GM12874 (cell line): ENCODE results near the gene COL4A2.

Experiments
- CTCF ChIP-seq: IDR thresholded peaks from 2 replicates; pipeline ENCODE4 v1.5.1; 2011; ENCODE audit warnings: low read depth, mild to moderate bottlenecking, control low read depth, low read length, moderate library complexity; ENCODE audit not compliant: insufficient read depth

Gene COL4A2

GRCh38 chr13:110405597-110406450 is 98.7 kb downstream of the COL4A2 start:
- TF ChIP-seq CTCF, result no peak

DNA sequence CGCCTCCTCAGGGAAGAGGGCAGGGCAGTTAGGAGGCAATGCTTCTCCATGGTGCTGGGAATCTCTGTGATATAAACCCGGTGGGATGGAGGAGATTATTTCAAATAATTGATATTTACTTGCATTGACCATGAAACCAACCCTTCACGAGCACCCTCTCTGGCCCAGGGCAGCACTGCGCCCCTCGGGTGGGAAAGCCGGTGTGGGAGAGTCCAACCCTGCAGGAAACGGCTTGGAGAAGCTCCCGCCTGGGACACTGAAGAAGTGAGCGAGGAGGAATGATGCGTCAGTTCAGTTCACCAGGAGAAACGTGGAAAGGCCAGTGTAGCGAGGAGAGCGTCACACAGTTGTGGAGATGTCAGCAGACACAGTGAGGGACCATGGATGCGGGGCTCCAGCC is 99.9 kb downstream of the COL4A2 start:
- no peak for TF ChIP-seq CTCF

DNA sequence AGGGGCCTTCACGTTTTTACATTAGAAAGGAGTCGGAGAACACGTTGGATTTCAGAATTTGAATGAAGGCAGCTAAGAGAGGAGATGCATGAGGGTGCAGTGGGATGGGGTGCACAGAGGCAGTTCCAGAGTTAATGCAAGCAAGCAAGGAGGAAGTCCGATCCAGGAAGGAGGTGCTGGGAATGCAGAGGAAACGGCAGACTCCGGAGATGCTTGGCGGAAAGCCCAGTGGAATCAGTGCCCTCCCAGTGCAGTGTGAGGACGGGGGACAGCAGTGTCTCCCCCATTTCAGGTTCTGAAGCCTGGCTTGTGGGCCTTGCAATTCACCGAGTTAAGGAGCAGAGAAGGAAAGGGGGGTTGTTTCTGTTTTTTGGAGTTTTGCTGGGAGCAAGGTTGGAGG is 100.4 kb downstream of the COL4A2 start:
- TF ChIP-seq CTCF, result no peak

- no peak for TF ChIP-seq CTCF
Measured at GRCh38 chr13:110408286-110408685, 101.2 kb downstream of the COL4A2 start.

DNA sequence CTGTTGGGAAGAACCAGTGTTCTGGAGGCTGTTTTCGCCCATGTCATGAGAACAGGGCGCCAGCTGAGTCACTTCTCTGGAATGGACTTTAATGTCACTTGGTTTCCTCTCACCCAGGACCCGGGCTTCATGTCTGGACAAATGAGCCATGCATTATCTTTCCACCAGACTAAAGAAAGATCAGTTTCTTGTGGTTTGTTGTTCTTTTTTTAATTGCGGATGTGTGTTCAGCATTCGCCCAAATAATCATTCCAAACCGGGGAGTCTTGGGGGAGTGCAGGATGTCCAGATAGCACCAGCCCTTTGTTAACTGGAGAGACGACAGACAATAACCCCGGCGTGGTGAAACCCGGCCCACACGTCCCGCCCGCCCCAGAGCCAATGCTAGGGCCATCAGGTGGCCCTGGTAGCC is 102.5 kb downstream of the COL4A2 start:
- no peak for TF ChIP-seq CTCF

GRCh38 chr13:110410000-110410399 is 102.9 kb downstream of the COL4A2 start:
- TF ChIP-seq CTCF, result no peak

- no peak for TF ChIP-seq CTCF
Measured at GRCh38 chr13:110410936-110411687, 104.0 kb downstream of the COL4A2 start.
